BJ (cell line): ENCODE results near the gene HNMT. TPM values are rescaled to one million over a fixed set of nuclear protein-coding genes. Genes with fewer than 3 reads are reported as not detected.

Experiments used
- CTCF ChIA-PET: fragments of 350-600 bp; formaldehyde crosslinking; extraction: SDS; loops from one replicate; lab custom pipeline; 2021; ENCODE audit warnings: antibody characterized with exemption, inconsistent platforms; lab: Yijun Ruan, JAX
- POLR2A ChIA-PET: fragments of 300-600 bp; sonication (Branson Sonifier 250); formaldehyde crosslinking; extraction: SDS; loops from one replicate; lab custom pipeline; 2021; ENCODE audit warnings: antibody characterized with exemption; lab: Charles Lee
- DNase-seq: peaks from one replicate; pipeline ENCODE4 v3.0.0-alpha.2; 2011; ENCODE audit warnings: low read depth
- H3K27me3 ChIP-seq: 2 replicates; pipeline ENCODE4 v1.6.0; 2011; ENCODE audit warnings: low read length; ENCODE audit not compliant: control insufficient read depth, insufficient read depth
- H3K36me3 ChIP-seq: 2 replicates; pipeline ENCODE4 v1.5.1; 2011; ENCODE audit warnings: low read length; ENCODE audit not compliant: control insufficient read depth, insufficient read depth
- H3K4me3 ChIP-seq: 2 replicates; pipeline ENCODE4 v1.5.1; 2011; ENCODE audit warnings: low read depth, mild to moderate bottlenecking, control low read depth, low read length
- CTCF ChIP-seq: IDR thresholded peaks from 2 replicates; pipeline ENCODE4 v1.5.1; 2011; ENCODE audit warnings: low read depth, mild to moderate bottlenecking, control low read depth, inconsistent platforms, low read length, moderate library complexity; ENCODE audit not compliant: insufficient read depth
- polyA plus RNA-seq: library from polyadenylated mRNA; depleted of rRNA; stranded (reverse); fragments of >200 nt; gene quantifications from 2 replicates; pipeline ENCODE4 v1.2.3, GENCODE V29; 2011

HNMT gene
- polyA plus RNA-seq, 1 experiment, result 7.7 TPM

- Histone ChIP-seq H3K4me3 (no peak overlapping the region), H3K27me3 (peaks cover 3% of the 10 kb centered on the region; the same call in 1 of the 2 replicates), H3K36me3 (no peaks in the 10 kb centered on the region)
- POLR2A ChIA-PET, result no interaction called here
- no peak for TF ChIP-seq CTCF
- CTCF ChIA-PET, result interaction anchor here (5.1 kb wide), 1 partner anchor 145 kb away, joined by 49 read pairs; no protein-coding TSS in a partner anchor
- DNase-seq, result no peak
Observed at GRCh38 chr2:137945229-137945628, 19.0 kb upstream of the HNMT start.

GRCh38 chr2:137946227-137946626 lies 18.0 kb upstream of the HNMT start:
- ChIA-PET CTCF (interaction anchor here (5.1 kb wide), 1 partner anchor 144 kb away, joined by 49 read pairs; no protein-coding TSS in a partner anchor), POLR2A (no interaction called here)
- Histone ChIP-seq H3K36me3 (no peaks in the 10 kb centered on the region), H3K4me3 (no peak overlapping the region), H3K27me3 (peaks cover 3% of the 10 kb centered on the region; the same call in 1 of the 2 replicates)
- TF ChIP-seq CTCF, result no peak
- DNase-seq, result no peak

- Histone ChIP-seq H3K27me3 (peaks cover 3% of the 10 kb centered on the region; the same call in 1 of the 2 replicates), H3K4me3 (no peak overlapping the region), H3K36me3 (no peaks in the 10 kb centered on the region)
- POLR2A ChIA-PET, result interaction anchor here (0.6 kb wide), 1 partner anchor 26 kb away, joined by 3 read pairs; no protein-coding TSS in a partner anchor
- CTCF ChIA-PET, result interaction anchor here (1.2 to 5.1 kb wide), 4 partner anchors 17 to 143 kb away, joined by 3 to 49 read pairs (median 4); partner anchors contain the start of gene HNMT
- no peak for DNase-seq
- no peak for TF ChIP-seq CTCF
Observed at GRCh38 chr2:137947032-137947727, 17.1 kb upstream of the HNMT start.

- POLR2A ChIA-PET, result no interaction called here
- peak; percentile 63 for TF ChIP-seq CTCF
- CTCF ChIA-PET, result interaction anchor here (0.8 to 5.1 kb wide), 6 partner anchors 16 to 429 kb away, joined by 3 to 49 read pairs (median 4); partner anchors contain the start of gene HNMT
- Histone ChIP-seq H3K36me3 (no peaks in the 10 kb centered on the region), H3K4me3 (no peak overlapping the region), H3K27me3 (peaks cover 3% of the 10 kb centered on the region; the same call in 1 of the 2 replicates)
- DNase-seq, result no peak
Observed at GRCh38 chr2:137947728-137948336, 16.4 kb upstream of the HNMT start.

- H3K4me3 ChIP-seq, result no peak overlapping the region
- no peak for TF ChIP-seq CTCF
- peaks cover 1% of the 10 kb centered on the region; the same call in 1 of the 2 replicates for H3K27me3 ChIP-seq
- POLR2A ChIA-PET, result no interaction called here
- H3K36me3 ChIP-seq, result no peaks in the 10 kb centered on the region
- no peak for DNase-seq
- CTCF ChIA-PET, result interaction anchor here (0.9 to 2.2 kb wide), 4 partner anchors 9 to 838 kb away, joined by 3 to 21 read pairs (median 3); no protein-coding TSS in a partner anchor
Observed at GRCh38 chr2:137948894-137949293, 15.4 kb upstream of the HNMT start.
